ENCODE data around the gene CHCHD5.
"Not testable (repeated sequence)": the region's sequence is repeated elsewhere in the genome, so short reads cannot be mapped to it uniquely, and the experiment has no call there.

Gene CHCHD5

DNA sequence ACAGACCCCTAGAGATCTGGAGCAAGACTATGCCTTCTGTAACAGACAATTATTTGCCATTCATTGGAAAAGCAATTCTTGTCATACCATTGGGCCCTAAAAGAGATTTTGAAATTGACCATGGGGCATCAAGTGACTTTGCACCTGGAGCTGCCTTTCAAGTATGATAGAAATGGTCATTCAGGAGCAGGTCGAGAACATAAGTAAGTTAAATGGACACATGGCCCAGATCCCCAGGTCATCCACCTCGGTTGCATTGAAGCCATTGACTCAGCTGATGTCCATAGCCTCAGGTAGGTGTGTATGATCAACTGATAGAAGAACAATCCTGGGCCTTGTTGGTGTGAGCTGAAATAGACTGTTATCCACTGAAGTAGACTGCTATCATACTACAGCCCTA is 19.3 kb downstream of the CHCHD5 start:
- DNase-seq (ENCODE audit: insufficient read length, low spot score) (no peak), FAIRE-seq (no peak)
- TF ChIP-seq POU2F2 (IDR thresholded peaks at IDR 0.05; ENCODE audit: low read depth, low read length) (no peak), POLR2AphosphoS5 (IDR thresholded peaks at IDR 0.05; ENCODE audit: low read depth, low read length) (no peak), POLR2A (IDR thresholded peaks at IDR 0.05; ENCODE audit: low read depth, low read length) (no peak), SPI1 (IDR thresholded peaks at IDR 0.05; ENCODE audit: low read depth, low read length) (no peak), TAF1 (IDR thresholded peaks at IDR 0.05; ENCODE audit: low read depth, low read length) (no peak), PAX5 (IDR thresholded peaks at IDR 0.05; ENCODE audit: insufficient read depth, low read length, severe bottlenecking) (no peak)

DNA sequence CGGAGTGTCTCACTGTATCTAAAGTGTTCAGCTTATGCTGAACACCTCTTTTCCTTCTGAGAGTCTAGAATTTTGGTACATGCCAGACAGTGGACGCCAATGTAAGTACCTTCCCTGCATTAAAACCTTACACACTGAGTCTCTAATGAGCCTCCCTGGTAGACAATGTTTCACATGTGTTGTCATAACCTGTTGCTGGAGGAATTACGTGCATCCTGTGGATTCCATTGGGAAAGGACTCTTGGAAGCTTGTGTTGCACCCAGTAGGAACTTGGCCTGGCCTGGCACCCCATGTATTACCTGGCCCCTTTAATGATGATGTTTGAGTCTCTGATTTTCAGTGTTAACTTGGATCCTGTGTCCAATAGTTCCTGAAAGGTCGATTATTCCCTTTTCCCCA is 20.5 kb downstream of the CHCHD5 start:
- DNase-seq (ENCODE audit: insufficient read length, low spot score) (no peak), FAIRE-seq (no peak)
- TF ChIP-seq POLR2A (IDR thresholded peaks at IDR 0.05; ENCODE audit: low read depth, low read length) (no peak), SPI1 (IDR thresholded peaks at IDR 0.05; ENCODE audit: low read depth, low read length) (no peak), POU2F2 (IDR thresholded peaks at IDR 0.05; ENCODE audit: low read depth, low read length) (no peak), POLR2AphosphoS5 (IDR thresholded peaks at IDR 0.05; ENCODE audit: low read depth, low read length) (no peak), TAF1 (IDR thresholded peaks at IDR 0.05; ENCODE audit: low read depth, low read length) (no peak), PAX5 (IDR thresholded peaks at IDR 0.05; ENCODE audit: insufficient read depth, low read length, severe bottlenecking) (no peak)

DNA sequence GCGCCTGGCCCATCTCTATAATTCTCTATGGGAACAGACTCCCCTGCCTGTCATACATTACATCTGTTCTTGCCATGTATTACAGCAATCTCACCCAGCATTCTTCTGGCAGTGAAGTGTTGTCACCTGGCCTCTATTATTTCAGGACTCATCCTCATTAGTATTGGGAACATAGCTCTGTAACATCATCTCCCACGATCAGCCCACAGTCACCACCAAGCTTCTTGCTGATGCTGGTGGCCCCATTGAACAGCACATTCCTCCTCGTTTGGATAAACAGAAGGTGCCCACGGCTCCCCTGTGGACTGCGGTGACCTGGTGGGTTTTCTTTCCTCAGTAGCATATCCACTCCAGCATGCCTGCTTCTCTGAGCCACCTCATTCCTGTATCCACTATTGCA is 21.5 kb downstream of the CHCHD5 start:
- no peak for FAIRE-seq
- no peak for DNase-seq (ENCODE audit: insufficient read length, low spot score)

DNA sequence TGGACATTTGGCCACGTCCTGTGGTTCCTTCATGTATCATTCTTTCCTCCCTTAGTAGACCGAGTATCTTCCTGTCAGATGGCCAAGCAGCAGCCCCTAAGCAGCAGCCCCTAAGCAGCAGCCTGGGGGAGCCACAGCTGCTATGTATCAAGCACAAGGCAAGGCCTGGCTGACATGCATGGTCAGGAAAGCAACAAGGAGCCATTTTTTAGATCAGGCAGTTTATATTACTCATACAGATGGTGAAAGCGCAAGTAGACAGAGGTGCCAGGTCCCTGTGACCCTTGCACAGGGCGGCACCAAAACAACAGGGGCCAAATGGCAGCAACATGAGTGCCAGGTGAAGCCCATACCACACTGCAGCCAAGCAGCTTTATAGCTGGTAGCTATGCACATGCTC is 22.1 kb downstream of the CHCHD5 start:
- FAIRE-seq (no peak), DNase-seq (ENCODE audit: insufficient read length, low spot score) (no peak)
- no peak for TF ChIP-seq POLR2A (IDR thresholded peaks at IDR 0.05; ENCODE audit: low read depth, low read length)
- TF ChIP-seq POU2F2 (IDR thresholded peaks at IDR 0.05; ENCODE audit: low read depth, low read length), result no peak
- no peak for TF ChIP-seq TAF1 (IDR thresholded peaks at IDR 0.05; ENCODE audit: low read depth, low read length)
- TF ChIP-seq POLR2AphosphoS5 (IDR thresholded peaks at IDR 0.05; ENCODE audit: low read depth, low read length), result no peak
- no peak for TF ChIP-seq PAX5 (IDR thresholded peaks at IDR 0.05; ENCODE audit: insufficient read depth, low read length, severe bottlenecking)
- no peak for TF ChIP-seq SPI1 (IDR thresholded peaks at IDR 0.05; ENCODE audit: low read depth, low read length)

More for the DNA sequence above, 21.5 kb downstream of the CHCHD5 start:
- TF ChIP-seq PAX5 (IDR thresholded peaks at IDR 0.05; ENCODE audit: insufficient read depth, low read length, severe bottlenecking) (no peak), POU2F2 (IDR thresholded peaks at IDR 0.05; ENCODE audit: low read depth, low read length) (no peak), POLR2A (IDR thresholded peaks at IDR 0.05; ENCODE audit: low read depth, low read length) (no peak), POLR2AphosphoS5 (IDR thresholded peaks at IDR 0.05; ENCODE audit: low read depth, low read length) (no peak), SPI1 (IDR thresholded peaks at IDR 0.05; ENCODE audit: low read depth, low read length) (no peak)

DNA sequence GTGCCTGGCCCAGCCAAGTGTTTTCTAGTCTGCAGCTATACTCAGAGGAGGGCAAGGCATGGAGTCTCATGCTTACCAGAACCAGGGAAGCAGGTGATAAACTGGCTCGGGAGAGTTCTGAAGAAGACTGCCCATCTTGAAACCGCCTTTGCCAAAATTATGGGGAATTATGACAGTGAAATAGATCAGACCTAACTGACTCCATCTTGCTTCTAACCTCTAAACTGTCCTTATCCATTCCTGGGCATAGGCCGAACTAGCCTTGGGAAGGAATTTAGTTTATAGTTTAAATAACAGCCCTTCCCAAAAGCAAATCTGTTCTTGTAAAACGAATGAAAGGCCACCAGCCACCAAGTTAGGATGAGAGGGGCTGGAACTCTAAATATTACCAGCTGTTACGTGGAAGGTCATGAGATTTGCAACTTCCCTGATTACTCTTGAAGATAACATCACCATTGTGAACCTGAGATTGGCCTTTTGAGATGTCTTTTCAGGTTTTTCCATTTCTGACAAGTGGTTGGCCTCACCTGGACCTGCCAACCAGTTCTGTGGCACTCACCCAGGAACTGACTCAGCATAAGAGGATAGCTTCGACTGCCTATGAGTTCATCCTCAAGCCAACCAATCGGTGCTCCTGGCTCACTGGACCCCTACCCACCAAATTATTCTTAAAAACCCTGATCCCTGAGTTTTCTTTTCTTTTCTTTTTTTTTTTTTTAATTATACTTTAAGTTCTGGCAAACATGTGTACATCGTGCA is 23.4 kb downstream of the CHCHD5 start:
- no peak for TF ChIP-seq POLR2A (IDR thresholded peaks at IDR 0.05; ENCODE audit: low read depth, low read length)
- no peak for TF ChIP-seq POU2F2 (IDR thresholded peaks at IDR 0.05; ENCODE audit: low read depth, low read length)
- DNase-seq (ENCODE audit: insufficient read length, low spot score), result no peak
- no peak for FAIRE-seq

DNA sequence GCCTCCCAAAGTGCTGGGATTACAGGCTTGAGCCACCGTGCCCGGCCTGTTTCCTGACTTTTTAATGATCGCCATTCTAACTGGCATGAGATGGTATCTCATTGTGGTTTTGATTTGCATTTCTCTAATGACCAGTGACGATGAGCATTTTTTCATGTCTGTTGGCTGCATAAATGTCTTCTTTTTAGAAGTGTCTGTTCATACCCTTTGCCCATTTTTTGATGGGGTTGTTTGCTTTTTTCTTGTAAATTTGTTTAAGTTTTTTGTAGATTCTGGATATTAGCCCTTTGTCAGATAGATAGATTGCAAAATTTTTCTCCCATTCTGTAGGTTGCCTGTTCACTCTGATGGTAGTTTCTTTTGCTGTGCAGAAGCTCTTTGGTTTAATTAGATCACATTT is 24.9 kb downstream of the CHCHD5 start:
- not testable (repeated sequence) for FAIRE-seq; DNase-seq (ENCODE audit: insufficient read length, low spot score)

DNA sequence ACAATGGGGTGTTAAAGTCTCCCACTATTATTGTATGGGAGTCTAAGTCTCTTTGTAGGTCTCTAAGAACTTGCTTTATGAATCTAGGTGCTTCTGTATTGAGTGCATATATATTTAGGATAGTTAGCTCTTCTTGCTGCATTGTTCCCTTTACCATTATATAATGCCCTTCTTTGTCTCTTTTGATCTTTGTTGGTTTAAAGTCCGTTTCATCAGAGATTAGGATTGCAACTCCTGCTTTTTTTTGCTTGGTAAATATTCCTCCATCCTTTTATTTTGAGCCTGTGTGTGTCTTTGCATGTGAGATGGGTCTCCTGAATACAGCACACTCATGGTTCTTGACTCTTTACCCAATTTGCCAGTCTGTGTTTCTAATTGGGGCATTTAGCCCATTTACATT is 27.9 kb downstream of the CHCHD5 start:
- FAIRE-seq; DNase-seq (ENCODE audit: insufficient read length, low spot score): not testable (repeated sequence)

DNA sequence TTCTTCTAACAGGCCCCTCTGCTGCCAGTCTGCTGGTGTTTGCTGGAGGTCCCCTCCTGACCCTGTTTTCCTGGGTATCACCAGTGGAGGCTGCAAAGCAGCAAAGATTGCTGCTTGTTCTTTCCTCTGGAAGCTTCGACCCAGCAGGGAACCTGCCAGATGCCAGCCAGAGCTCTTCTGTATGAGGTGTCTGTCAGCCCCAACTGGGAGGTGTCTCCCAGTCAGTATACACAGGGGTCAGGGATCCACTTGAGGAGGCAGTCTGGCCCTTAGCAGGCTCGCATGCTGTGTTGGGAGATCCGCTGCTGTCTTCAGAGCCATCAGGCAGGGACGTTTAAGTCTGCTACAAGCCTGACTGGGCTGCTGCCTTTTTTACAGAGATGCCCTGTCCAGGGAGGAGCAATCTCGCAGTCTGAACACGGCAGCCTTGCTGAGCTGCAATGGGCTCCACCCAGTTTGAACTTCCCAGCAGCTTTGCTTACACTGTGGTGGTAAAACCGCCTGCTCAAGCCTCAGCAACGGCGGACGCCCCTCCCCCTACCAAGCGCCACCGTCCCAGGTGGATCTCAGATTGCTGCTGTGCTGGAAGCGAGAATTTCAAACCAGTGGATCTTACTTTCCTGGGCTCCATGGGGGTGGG is 29.9 kb downstream of the CHCHD5 start:
- DNase-seq (ENCODE audit: insufficient read length, low spot score), result no peak
- TF ChIP-seq TAF1 (IDR thresholded peaks at IDR 0.05; ENCODE audit: low read depth, low read length), result no peak
- TF ChIP-seq SPI1 (IDR thresholded peaks at IDR 0.05; ENCODE audit: low read depth, low read length), result no peak
- no peak for TF ChIP-seq POU2F2 (IDR thresholded peaks at IDR 0.05; ENCODE audit: low read depth, low read length)
- TF ChIP-seq POLR2A (IDR thresholded peaks at IDR 0.05; ENCODE audit: low read depth, low read length), result no peak
- no peak for TF ChIP-seq POLR2AphosphoS5 (IDR thresholded peaks at IDR 0.05; ENCODE audit: low read depth, low read length)
- TF ChIP-seq PAX5 (IDR thresholded peaks at IDR 0.05; ENCODE audit: insufficient read depth, low read length, severe bottlenecking), result no peak
- no peak for FAIRE-seq

DNA sequence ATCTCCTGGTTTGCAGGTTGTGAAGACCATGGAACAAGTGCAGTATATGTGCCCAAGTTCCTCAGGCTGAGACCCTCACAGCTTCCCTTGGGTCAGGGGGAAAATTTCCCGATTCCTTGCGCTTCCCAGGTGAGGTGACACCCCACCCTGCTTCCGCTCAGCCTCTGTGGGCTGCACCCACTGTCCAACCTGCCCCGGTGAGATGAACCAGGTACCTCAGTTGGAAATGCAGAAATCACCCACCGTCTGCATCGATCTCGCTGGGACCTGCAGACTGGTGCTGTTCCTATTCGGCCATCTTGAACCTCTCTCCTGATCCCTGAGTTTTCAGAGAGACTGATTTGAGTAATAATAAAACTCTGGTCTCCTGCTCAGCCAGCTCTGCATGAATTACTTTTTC is 30.6 kb downstream of the CHCHD5 start:
- TF ChIP-seq POU2F2 (IDR thresholded peaks at IDR 0.05; ENCODE audit: low read depth, low read length) (no peak), POLR2AphosphoS5 (IDR thresholded peaks at IDR 0.05; ENCODE audit: low read depth, low read length) (no peak)
- DNase-seq (ENCODE audit: insufficient read length, low spot score) (no peak), FAIRE-seq (no peak)

DNA sequence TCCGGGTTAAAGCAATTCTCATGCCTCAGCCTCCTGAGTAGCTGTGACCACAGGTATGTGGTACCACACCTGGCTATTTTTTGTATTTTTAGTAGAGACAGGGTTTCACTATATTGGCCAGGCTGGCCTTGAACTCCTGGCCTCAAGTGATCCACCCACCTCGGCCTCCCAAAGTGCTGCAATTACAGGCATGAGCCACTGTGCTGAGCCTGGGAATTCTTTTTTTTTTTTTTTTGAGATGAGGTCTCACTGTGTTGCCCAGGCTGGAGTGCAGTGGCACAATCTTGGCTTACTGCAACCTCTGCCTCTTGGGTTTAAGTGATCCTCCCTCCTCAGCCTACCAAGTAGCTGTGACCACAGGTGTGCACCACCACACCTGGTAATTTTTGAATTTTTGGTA is 31.4 kb downstream of the CHCHD5 start:
- FAIRE-seq; DNase-seq (ENCODE audit: insufficient read length, low spot score): not testable (repeated sequence)

DNA sequence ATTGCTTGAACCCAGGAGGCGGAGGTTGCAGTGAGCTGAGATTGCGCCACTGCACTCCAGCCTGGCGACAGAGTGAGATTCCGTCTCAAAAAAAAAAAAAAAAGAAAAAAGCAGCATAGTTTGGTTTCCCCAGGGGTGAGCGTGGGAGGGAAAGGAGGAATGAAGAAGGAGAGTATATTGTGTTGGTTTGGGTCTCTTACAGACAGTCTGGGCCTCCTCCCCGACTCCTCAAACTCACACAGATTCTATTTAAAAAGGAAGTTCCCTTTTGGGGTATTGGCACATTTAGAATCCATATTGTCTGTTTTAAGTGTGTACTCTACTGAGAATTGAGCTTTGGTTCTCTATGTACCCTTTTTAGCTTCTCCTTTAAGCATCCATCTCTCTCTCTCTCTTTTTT is 34.0 kb downstream of the CHCHD5 start:
- TF ChIP-seq SPI1 (IDR thresholded peaks at IDR 0.05; ENCODE audit: low read depth, low read length), result no peak
- TF ChIP-seq POU2F2 (IDR thresholded peaks at IDR 0.05; ENCODE audit: low read depth, low read length), result no peak
- no peak for TF ChIP-seq POLR2AphosphoS5 (IDR thresholded peaks at IDR 0.05; ENCODE audit: low read depth, low read length)
- TF ChIP-seq POLR2A (IDR thresholded peaks at IDR 0.05; ENCODE audit: low read depth, low read length), result no peak
- no peak for TF ChIP-seq PAX5 (IDR thresholded peaks at IDR 0.05; ENCODE audit: insufficient read depth, low read length, severe bottlenecking)
- no peak for TF ChIP-seq TAF1 (IDR thresholded peaks at IDR 0.05; ENCODE audit: low read depth, low read length)
- DNase-seq (ENCODE audit: insufficient read length, low spot score), result no peak
- no peak for FAIRE-seq

Measured in GM12891 (cell line).